ENCODE measurements around the gene NRGN. TPM values are rescaled to one million over a fixed set of nuclear protein-coding genes. Genes with fewer than 3 reads are reported as not detected.

The NRGN gene
- total and polyA plus RNA-seq, 4 donors = 15.4 to 41.1 (median 35.8) TPM

DNA sequence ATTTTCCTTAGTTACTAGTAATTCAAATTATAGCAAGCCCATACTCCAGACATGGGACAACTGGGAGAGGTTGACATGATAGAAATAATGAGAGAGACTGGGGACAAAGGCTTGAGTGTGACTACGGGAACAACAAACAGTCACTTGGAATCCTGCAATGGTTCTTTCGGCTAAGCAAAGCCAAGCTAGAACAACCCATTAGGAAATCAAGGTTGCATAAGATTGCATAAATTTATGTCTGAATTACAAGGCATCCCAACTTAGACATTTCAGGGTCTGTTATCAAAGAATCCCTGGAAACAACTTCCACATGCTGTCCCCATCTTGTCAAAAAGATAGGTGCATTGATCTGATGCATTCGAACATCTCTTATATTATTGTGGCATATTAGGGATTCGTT, 10.2 kb upstream of the NRGN start:
- Histone ChIP-seq H3K4me1 (ENCODE audit: control insufficient read depth in 1 of 2, insufficient read depth in 2 of 2, low read length in 2 of 2) (no peaks in the 10 kb centered on the region), H3K27me3 (ENCODE audit: control insufficient read depth in 1 of 2, insufficient read depth in 2 of 2, low read length in 1 of 2) (no peaks in the 10 kb centered on the region), H3K9me3 (ENCODE audit: control insufficient read depth, low read length) (no peaks in the 10 kb centered on the region), H3K36me3 (ENCODE audit: control insufficient read depth in 1 of 2, insufficient read depth in 2 of 2, low read length in 1 of 2) (no peaks in the 10 kb centered on the region), H3K4me3 (ENCODE audit: low read length in 2 of 2) (no peak overlapping the region), H3K27ac (ENCODE audit: low read depth in 1 of 2, low read length in 2 of 2) (no peak overlapping the region)
- no peak for ATAC-seq (ENCODE audit: low FRiP score)
- intact Hi-C loops (cut with DNase I) = no loop called here
- WGBS, 2 donors = 96% methylated on average over 4 of the region's 4 CpGs
- DNase-seq = no peak

DNA sequence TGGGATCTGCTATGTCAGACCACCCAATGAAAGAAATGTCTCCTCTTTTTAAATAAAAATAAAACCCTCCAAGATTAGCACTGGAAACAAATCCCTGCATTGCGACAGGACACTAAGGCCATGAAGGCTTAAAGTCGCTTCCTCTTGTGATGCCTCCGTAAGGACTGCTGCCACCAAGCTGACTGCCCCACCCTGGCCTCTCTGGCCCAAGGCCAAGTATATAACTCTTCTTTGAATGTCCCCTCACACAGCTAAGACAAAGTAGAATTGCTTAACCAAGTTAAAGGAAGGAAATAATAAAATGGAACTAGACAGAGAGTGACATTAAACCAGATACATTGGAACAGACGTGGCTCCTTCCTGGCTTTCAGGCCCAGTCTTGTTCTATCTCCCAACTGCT, 7.5 kb upstream of the NRGN start:
- ATAC-seq (ENCODE audit: low FRiP score) (no peak), DNase-seq (no peak)
- intact Hi-C loops (cut with DNase I) = no loop called here
- Histone ChIP-seq H3K27ac (ENCODE audit: low read depth in 1 of 2, low read length in 2 of 2) (no peak overlapping the region), H3K27me3 (ENCODE audit: control insufficient read depth in 1 of 2, insufficient read depth in 2 of 2, low read length in 1 of 2) (no peaks in the 10 kb centered on the region), H3K4me1 (ENCODE audit: control insufficient read depth in 1 of 2, insufficient read depth in 2 of 2, low read length in 2 of 2) (no peaks in the 10 kb centered on the region), H3K4me3 (ENCODE audit: low read length in 2 of 2) (no peak overlapping the region), H3K9me3 (ENCODE audit: control insufficient read depth, low read length) (no peaks in the 10 kb centered on the region), H3K36me3 (ENCODE audit: control insufficient read depth in 1 of 2, insufficient read depth in 2 of 2, low read length in 1 of 2) (no peaks in the 10 kb centered on the region)
- WGBS, 2 donors = 96 to 99% methylated on average over 4 of the region's 4 CpGs

DNA sequence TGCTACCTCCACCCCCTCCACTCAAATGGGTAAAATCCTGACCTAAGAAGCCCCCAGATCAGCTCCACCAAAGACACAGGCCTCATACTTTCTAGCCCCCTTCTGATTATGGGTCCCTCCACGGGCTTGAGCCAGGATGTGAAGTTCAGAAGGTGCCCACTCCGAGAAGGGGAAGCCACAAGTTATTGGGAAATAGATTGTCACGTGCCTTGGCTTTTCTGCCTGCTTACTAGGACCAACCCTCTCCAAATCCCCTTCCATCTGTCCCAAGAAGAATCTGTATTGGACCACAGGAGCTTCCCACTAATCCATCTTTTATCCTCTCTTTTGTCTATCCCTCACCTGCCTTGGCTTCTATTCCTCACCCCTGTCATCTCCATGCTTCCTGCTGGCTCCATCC, 3.0 kb upstream of the NRGN start:
- Histone ChIP-seq H3K9me3 (ENCODE audit: control insufficient read depth, low read length) (no peaks in the 10 kb centered on the region), H3K4me3 (ENCODE audit: low read length in 2 of 2) (no peak overlapping the region), H3K4me1 (ENCODE audit: control insufficient read depth in 1 of 2, insufficient read depth in 2 of 2, low read length in 2 of 2) (no peaks in the 10 kb centered on the region), H3K27me3 (ENCODE audit: control insufficient read depth in 1 of 2, insufficient read depth in 2 of 2, low read length in 1 of 2) (no peaks in the 10 kb centered on the region), H3K27ac (ENCODE audit: low read depth in 1 of 2, low read length in 2 of 2) (no peak overlapping the region), H3K36me3 (ENCODE audit: control insufficient read depth in 1 of 2, insufficient read depth in 2 of 2, low read length in 1 of 2) (no peaks in the 10 kb centered on the region)
- DNase-seq (no peak), ATAC-seq (ENCODE audit: low FRiP score) (no peak)
- 2 to 5% methylated on average over 3 of the region's 3 CpGs for WGBS, 2 donors
- intact Hi-C loops (cut with DNase I) = no loop called here

GRCh38 chr11:124737638-124738305, 2.0 kb upstream of the NRGN start:
- Histone ChIP-seq H3K36me3 (ENCODE audit: control insufficient read depth in 1 of 2, insufficient read depth in 2 of 2, low read length in 1 of 2) (no peaks in the 10 kb centered on the region), H3K4me1 (ENCODE audit: control insufficient read depth in 1 of 2, insufficient read depth in 2 of 2, low read length in 2 of 2) (no peaks in the 10 kb centered on the region), H3K27me3 (ENCODE audit: control insufficient read depth in 1 of 2, insufficient read depth in 2 of 2, low read length in 1 of 2) (no peaks in the 10 kb centered on the region), H3K4me3 (ENCODE audit: low read length in 2 of 2) (no peak overlapping the region), H3K27ac (ENCODE audit: low read depth in 1 of 2, low read length in 2 of 2) (no peak overlapping the region), H3K9me3 (ENCODE audit: control insufficient read depth, low read length) (no peaks in the 10 kb centered on the region)
- no peak for DNase-seq
- 76 to 83% methylated on average over 7 of the region's 7 CpGs for WGBS, 2 donors
- ATAC-seq (ENCODE audit: low FRiP score) = no peak
- intact Hi-C loops (cut with DNase I) = no loop called here

DNA sequence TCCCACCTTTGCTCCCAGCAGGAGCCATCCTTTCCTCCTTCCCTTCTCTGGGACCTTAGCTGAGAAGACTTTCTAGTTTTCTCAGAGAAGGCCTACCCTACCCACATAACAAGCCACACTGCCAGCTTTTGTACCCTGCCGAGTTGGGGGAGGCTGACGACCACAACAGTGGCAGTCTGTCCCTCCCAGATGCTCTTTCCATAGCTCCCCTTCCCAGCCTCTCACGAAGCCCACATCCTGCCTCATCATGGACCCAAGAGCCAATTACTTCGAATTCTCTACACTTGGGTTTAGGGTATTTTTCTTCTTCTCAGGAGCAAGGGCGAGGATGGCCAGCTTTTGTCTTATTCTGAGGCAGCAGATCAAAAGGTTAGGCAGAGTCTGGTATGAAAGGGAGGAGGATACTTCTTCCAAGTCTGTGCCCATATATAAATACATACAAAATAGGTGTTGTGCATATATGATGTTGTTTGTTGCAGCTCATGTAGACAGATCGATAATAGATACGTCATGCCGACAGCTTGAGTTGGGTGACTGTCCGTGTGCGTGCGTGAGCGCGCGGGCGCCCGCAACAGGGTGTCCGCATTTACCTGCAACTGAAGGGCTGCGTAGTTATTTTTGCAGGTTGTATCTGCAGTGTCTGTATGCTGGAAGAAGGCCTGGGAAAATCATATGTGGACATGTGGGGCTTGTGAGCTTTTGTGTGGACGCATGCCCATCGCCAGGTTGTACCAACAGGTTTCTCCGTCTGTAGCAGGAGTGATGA, 846 bp upstream of the NRGN start:
- intact Hi-C loops (cut with DNase I) = no loop called here
- Histone ChIP-seq H3K27ac (ENCODE audit: low read depth in 1 of 2, low read length in 2 of 2) (no peak overlapping the region), H3K4me1 (ENCODE audit: control insufficient read depth in 1 of 2, insufficient read depth in 2 of 2, low read length in 2 of 2) (no peaks in the 10 kb centered on the region), H3K4me3 (ENCODE audit: low read length in 2 of 2) (no peak overlapping the region), H3K36me3 (ENCODE audit: control insufficient read depth in 1 of 2, insufficient read depth in 2 of 2, low read length in 1 of 2) (no peaks in the 10 kb centered on the region), H3K27me3 (ENCODE audit: control insufficient read depth in 1 of 2, insufficient read depth in 2 of 2, low read length in 1 of 2) (no peaks in the 10 kb centered on the region), H3K9me3 (ENCODE audit: control insufficient read depth, low read length) (no peaks in the 10 kb centered on the region)
- WGBS, 2 donors = 90% methylated on average over 21 of the region's 21 CpGs
- DNase-seq (no peak), ATAC-seq (ENCODE audit: low FRiP score) (no peak)

DNA sequence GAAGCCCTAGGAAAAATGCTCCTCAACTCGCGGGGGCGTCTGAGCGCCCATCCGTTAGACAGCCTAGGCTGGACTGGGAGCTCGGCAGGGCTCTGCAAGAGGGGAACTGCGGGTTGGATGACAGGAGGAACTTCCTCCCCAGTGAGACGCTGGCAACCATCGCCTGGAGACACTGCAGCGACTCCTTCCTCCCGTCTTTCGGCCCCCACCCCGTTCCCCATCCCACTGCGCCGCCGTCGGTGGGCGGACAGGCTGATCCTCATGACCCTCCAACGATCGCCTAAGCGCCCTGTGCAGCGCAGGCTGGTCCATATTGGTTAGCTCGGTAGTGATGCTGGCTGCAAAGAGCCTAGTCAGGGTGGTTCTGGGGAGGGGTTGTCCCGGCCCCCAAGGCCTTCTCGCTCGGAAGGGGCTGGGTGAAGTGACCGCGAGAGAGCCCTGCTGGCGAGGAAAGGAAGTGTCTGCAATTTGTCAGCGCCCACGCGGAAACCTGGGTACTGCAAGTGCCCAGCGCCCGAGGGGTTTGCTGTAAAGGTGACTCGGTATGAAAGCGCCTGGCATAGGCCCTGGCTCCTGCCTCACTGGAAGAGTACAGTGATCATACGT, 638 bp downstream of the NRGN start:
- Histone ChIP-seq H3K4me3 (ENCODE audit: low read length in 2 of 2) (peak overlapping the region; percentile 62 to 77), H3K27me3 (ENCODE audit: control insufficient read depth in 1 of 2, insufficient read depth in 2 of 2, low read length in 1 of 2) (no peaks in the 10 kb centered on the region), H3K9me3 (ENCODE audit: control insufficient read depth, low read length) (no peaks in the 10 kb centered on the region), H3K27ac (ENCODE audit: low read depth in 1 of 2, low read length in 2 of 2) (peak overlapping the region in 1 of 2 donors; percentile 2), H3K4me1 (ENCODE audit: control insufficient read depth in 1 of 2, insufficient read depth in 2 of 2, low read length in 2 of 2) (no peaks in the 10 kb centered on the region), H3K36me3 (ENCODE audit: control insufficient read depth in 1 of 2, insufficient read depth in 2 of 2, low read length in 1 of 2) (no peaks in the 10 kb centered on the region)
- 1% methylated on average over 36 to 37 of the region's 37 CpGs for WGBS, 2 donors
- DNase-seq (peak; percentile 73 to 87), ATAC-seq (ENCODE audit: low FRiP score) (peak; percentile 65)
- intact Hi-C loops (cut with DNase I) = loop anchor here (5.0 kb wide), 2 partner anchors 68 to 73 kb away; partner anchors contain the start of genes SIAE (in 1 of the 2) and SPA17 (in 1 of the 2)

DNA sequence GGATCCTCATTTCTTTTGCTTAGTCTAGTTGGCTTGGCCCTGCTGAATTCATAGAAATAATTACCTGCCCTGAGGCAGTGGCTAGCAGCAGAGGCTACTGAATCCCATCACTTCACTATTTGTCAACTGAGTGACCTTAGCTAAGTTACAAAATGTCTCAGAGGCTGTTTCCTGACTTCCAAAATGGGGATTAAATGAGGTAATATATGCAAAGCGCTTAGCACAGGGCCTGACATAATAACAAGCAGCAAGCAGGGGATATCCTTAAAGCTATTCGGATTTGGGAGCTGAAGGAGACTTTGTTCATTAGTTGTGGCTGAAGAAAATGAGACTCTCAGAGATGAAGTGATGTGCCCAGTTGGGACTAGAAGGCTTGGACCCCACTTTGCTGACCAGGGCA, 2.8 kb downstream of the NRGN start:
- intact Hi-C loops (cut with DNase I) = loop anchor here (5.0 kb wide), 2 partner anchors 70 to 75 kb away; partner anchors contain the start of genes SIAE (in 1 of the 2) and SPA17 (in 1 of the 2)

GRCh38 chr11:124743050-124743449, 3.3 kb downstream of the NRGN start:
- 93 to 94% methylated on average over 6 of the region's 6 CpGs for WGBS, 2 donors
- DNase-seq (no peak), ATAC-seq (ENCODE audit: low FRiP score) (no peak)
- intact Hi-C loops (cut with DNase I) = loop anchor here (5.0 kb wide), 2 partner anchors 71 to 76 kb away; partner anchors contain the start of genes SIAE (in 1 of the 2) and SPA17 (in 1 of the 2)
- Histone ChIP-seq H3K4me1 (ENCODE audit: control insufficient read depth in 1 of 2, insufficient read depth in 2 of 2, low read length in 2 of 2) (no peaks in the 10 kb centered on the region), H3K4me3 (ENCODE audit: low read length in 2 of 2) (no peak overlapping the region), H3K27ac (ENCODE audit: low read depth in 1 of 2, low read length in 2 of 2) (no peak overlapping the region), H3K36me3 (ENCODE audit: control insufficient read depth in 1 of 2, insufficient read depth in 2 of 2, low read length in 1 of 2) (no peaks in the 10 kb centered on the region), H3K27me3 (ENCODE audit: control insufficient read depth in 1 of 2, insufficient read depth in 2 of 2, low read length in 1 of 2) (no peaks in the 10 kb centered on the region), H3K9me3 (ENCODE audit: control insufficient read depth, low read length) (no peaks in the 10 kb centered on the region)

More for the DNA sequence above, 2.8 kb downstream of the NRGN start:
- WGBS, 2 donors = 91 to 94% methylated on average over 2 of the region's 2 CpGs
- Histone ChIP-seq H3K4me1 (ENCODE audit: control insufficient read depth in 1 of 2, insufficient read depth in 2 of 2, low read length in 2 of 2) (no peaks in the 10 kb centered on the region), H3K36me3 (ENCODE audit: control insufficient read depth in 1 of 2, insufficient read depth in 2 of 2, low read length in 1 of 2) (no peaks in the 10 kb centered on the region), H3K27ac (ENCODE audit: low read depth in 1 of 2, low read length in 2 of 2) (no peak overlapping the region), H3K9me3 (ENCODE audit: control insufficient read depth, low read length) (no peaks in the 10 kb centered on the region), H3K4me3 (ENCODE audit: low read length in 2 of 2) (no peak overlapping the region), H3K27me3 (ENCODE audit: control insufficient read depth in 1 of 2, insufficient read depth in 2 of 2, low read length in 1 of 2) (no peaks in the 10 kb centered on the region)
- DNase-seq = no peak
- ATAC-seq (ENCODE audit: low FRiP score) = no peak
